Measurements from ENCODE around the gene TMEM19. TPM values are rescaled to one million over a fixed set of nuclear protein-coding genes. Genes with fewer than 3 reads are reported as not detected.

The TMEM19 gene
- total RNA-seq, 1 experiment from 2014 or later = 18.9 TPM

DNA sequence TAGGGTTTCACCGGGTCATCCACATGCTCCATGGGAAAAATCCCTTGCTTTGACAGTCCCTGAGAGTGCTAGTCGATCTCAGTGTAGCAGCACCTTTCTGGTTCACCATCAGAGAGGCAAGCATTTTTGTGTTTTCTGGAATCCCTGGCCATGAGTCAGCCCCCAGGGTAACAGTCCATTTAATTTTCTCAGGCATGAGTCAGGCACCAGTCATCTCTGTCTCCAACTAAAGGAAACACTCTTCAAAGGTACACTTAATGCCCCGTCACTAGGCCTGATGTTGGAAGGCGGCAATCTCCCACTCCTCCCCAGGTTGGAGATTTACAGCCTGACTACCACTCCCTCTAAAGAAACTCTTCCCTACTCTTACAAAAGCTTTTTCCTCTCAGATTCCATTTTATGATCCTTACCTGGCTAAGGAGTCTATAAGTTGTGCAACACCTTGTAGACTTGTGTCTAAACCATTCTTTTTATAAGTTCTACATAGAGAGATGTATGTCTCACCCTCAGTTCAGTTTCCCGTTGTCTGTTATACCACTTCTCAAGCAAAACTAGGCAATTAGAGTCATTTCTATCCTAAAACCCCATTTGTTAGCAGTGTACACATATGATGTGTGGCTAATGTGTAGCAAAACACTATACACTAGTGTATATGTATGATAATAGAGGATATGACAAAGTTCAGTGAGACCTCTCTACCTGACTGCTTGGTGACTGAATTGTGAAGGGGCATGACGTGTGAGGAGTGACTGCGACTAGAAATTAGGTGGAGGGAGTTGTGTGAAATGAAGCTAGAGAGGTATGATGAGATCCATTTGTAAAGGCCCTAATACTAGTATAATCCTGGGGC is 24.6 kb downstream of the TMEM19 start (continued):
- no peak for TF ChIP-seq ZFX (IDR thresholded peaks at IDR 0.05)
- TF ChIP-seq ZNF274 (IDR thresholded peaks at IDR 0.05; ENCODE audit: low read depth, low read length) = no peak
- TF ChIP-seq, protein P1, sequence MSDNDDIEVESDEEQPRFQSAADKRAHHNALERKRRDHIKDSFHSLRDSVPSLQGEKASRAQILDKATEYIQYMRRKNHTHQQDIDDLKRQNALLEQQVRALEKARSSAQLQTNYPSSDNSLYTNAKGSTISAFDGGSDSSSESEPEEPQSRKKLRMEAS (IDR thresholded peaks at IDR 0.05) = peak; percentile 82
- peak; percentile 96 for TF ChIP-seq CEBPB (IDR thresholded peaks at IDR 0.05; ENCODE audit: low read depth)

DNA sequence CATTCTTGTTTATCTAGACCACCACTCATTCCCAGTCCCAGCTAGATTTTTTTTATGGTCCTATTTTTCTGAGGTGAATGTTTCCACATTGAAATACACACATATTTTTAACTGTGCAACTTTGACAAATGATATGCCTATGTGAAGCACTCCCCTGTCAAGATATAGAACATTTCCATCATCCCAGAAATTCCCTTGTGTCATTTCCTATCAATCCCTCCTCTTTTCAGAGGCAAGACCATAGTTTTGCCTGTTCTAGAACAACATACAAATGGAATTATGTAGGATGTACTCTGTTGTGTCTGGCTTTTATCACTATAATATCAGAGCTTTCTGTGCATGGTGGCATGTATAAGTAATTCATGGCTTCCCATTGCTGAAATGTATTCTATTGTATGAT is 32.7 kb downstream of the TMEM19 start:
- RAD21 ChIA-PET (ENCODE audit: low non-redundant PET in 1 of 2, low total read pairs in 2 of 2, uncharacterized antibody in 2 of 2, unreplicated experiment in 2 of 2) = no interaction called here
- Histone ChIP-seq H3K36me3 (ENCODE audit: control insufficient read depth in 1 of 2, insufficient read depth in 2 of 2, low read length in 2 of 2) (no peaks in the 10 kb centered on the region), H3K79me2 (ENCODE audit: insufficient read depth, low read length) (no peaks in the 10 kb centered on the region), H3K27ac (ENCODE audit: low read depth, low read length) (no peak overlapping the region), H3K9me2 (ENCODE audit: insufficient read depth) (no peaks in the 10 kb centered on the region), H4K20me1 (ENCODE audit: insufficient read depth) (no peaks in the 10 kb centered on the region), H3K4me1 (ENCODE audit: control insufficient read depth in 1 of 2, insufficient read depth in 2 of 2, low read length in 2 of 2) (peaks cover 0 to 16% of the 10 kb centered on the region in 2 experiments; a peak in 2 of 4 replicates), H3K9me3 (ENCODE audit: control insufficient read depth in 1 of 2, insufficient read depth in 1 of 2, low read depth in 1 of 2, low read length in 2 of 2) (no peaks in the 10 kb centered on the region), H3K4me3 (replicated peaks in 1 of 2; ENCODE audit: low read depth in 1 of 2, low read length in 2 of 2) (no peak overlapping the region), H3K9ac (ENCODE audit: low read length) (no peak overlapping the region), H2AFZ (ENCODE audit: low read depth, low read length, poor library complexity, severe bottlenecking) (no peak overlapping the region), H3K27me3 (ENCODE audit: insufficient read depth, low read length) (no peaks in the 10 kb centered on the region), H3K4me2 (ENCODE audit: low read length) (no peak overlapping the region)
- DNase-seq (ENCODE audit: low read depth, low spot score) (no peak), ATAC-seq (no peak)
- BruUV-seq (replicated peaks) = no TSS peak
- CTCF ChIA-PET = no interaction called here
- intact Hi-C loops (cut with micrococcal nuclease) = no loop called here
- POLR2A ChIA-PET = no interaction called here
- TF ChIP-seq SRF (IDR thresholded peaks at IDR 0.05; ENCODE audit: low read depth) (no peak), TCF7L2 (IDR thresholded peaks at IDR 0.05; ENCODE audit: borderline replicate concordance, extremely low read depth, insufficient read depth, insufficient read length) (no peak), POLR2A (IDR thresholded peaks at IDR 0.05; ENCODE audit: borderline replicate concordance, extremely low read depth, insufficient read depth, insufficient read length) (no peak), YY1 (IDR thresholded peaks at IDR 0.05; ENCODE audit: extremely low read depth, insufficient replicate concordance, low read depth, low read length) (no peak), POLR2AphosphoS5 (IDR thresholded peaks at IDR 0.05; ENCODE audit: low read depth, low read length) (no peak), REST (IDR thresholded peaks at IDR 0.05; ENCODE audit: low read depth) (no peak), EZH2phosphoT487 (IDR thresholded peaks at IDR 0.05; ENCODE audit: borderline replicate concordance) (no peak), ZFX (IDR thresholded peaks at IDR 0.05) (no peak), FOSL1 (IDR thresholded peaks at IDR 0.05; ENCODE audit: low read depth) (no peak)
- TF ChIP-seq, protein P2, sequence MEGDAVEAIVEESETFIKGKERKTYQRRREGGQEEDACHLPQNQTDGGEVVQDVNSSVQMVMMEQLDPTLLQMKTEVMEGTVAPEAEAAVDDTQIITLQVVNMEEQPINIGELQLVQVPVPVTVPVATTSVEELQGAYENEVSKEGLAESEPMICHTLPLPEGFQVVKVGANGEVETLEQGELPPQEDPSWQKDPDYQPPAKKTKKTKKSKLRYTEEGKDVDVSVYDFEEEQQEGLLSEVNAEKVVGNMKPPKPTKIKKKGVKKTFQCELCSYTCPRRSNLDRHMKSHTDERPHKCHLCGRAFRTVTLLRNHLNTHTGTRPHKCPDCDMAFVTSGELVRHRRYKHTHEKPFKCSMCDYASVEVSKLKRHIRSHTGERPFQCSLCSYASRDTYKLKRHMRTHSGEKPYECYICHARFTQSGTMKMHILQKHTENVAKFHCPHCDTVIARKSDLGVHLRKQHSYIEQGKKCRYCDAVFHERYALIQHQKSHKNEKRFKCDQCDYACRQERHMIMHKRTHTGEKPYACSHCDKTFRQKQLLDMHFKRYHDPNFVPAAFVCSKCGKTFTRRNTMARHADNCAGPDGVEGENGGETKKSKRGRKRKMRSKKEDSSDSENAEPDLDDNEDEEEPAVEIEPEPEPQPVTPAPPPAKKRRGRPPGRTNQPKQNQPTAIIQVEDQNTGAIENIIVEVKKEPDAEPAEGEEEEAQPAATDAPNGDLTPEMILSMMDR (IDR thresholded peaks at IDR 0.05 in 2 of 3, conservative IDR thresholded peaks at IDR 0.05 in 1 of 3; ENCODE audit: borderline replicate concordance in 1 of 3, insufficient read depth in 1 of 3, low read depth in 2 of 3, low read length in 2 of 3) = no peak
- TF ChIP-seq, protein P3, sequence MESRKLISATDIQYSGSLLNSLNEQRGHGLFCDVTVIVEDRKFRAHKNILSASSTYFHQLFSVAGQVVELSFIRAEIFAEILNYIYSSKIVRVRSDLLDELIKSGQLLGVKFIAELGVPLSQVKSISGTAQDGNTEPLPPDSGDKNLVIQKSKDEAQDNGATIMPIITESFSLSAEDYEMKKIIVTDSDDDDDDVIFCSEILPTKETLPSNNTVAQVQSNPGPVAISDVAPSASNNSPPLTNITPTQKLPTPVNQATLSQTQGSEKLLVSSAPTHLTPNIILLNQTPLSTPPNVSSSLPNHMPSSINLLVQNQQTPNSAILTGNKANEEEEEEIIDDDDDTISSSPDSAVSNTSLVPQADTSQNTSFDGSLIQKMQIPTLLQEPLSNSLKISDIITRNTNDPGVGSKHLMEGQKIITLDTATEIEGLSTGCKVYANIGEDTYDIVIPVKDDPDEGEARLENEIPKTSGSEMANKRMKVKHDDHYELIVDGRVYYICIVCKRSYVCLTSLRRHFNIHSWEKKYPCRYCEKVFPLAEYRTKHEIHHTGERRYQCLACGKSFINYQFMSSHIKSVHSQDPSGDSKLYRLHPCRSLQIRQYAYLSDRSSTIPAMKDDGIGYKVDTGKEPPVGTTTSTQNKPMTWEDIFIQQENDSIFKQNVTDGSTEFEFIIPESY (IDR thresholded peaks at IDR 0.05; ENCODE audit: extremely low read depth, insufficient replicate concordance, low read length) = no peak
- TF ChIP-seq, protein P1 (IDR thresholded peaks at IDR 0.05) = no peak
- TF ChIP-seq, protein P4, sequence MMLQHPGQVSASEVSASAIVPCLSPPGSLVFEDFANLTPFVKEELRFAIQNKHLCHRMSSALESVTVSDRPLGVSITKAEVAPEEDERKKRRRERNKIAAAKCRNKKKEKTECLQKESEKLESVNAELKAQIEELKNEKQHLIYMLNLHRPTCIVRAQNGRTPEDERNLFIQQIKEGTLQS (IDR thresholded peaks at IDR 0.05) = no peak
